Measurements from ENCODE around the gene HIC1. TPM values are rescaled to one million over a fixed set of nuclear protein-coding genes. Genes with fewer than 3 reads are reported as not detected.
A peak's percentile ranks its signal among the peaks of the same experiment; 100 is the strongest.

HIC1 gene
- total RNA-seq, 1 experiment from 2014 or later, result 0.79 TPM

DNA sequence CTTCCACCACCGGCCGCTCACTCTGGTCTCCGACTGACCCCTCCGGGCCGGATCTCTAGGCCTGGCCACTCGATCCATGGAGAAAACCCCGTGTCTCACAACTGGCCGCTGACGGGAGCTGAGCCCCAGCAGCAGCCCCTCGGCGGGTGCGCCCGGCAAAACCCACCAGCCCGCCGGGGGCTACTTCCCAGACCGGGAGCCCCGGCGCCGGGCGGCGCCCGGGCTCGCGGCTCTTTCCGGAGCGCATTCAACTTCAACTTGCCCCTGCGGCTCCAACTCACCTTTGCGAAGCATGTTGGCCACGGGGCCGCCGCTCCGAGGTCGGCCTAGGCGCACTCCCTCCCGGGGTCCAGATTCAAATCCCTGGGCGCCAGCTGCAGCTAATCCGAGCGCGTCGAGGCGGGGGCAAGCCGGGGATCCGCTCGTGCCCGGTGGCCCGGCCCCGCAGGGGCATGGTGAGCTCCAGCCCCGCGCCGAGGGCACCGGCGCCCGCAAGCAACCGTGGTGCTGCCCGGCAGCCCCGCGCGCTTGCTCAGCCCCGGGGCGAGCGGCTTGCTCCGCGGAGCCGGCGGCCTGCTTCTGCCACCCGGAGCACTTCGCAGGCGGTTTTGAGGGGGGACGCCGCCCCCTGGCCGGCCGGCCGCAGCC lies 30.2 kb upstream of the HIC1 start:
- no peak for DNase-seq (ENCODE audit: low read depth)

DNA sequence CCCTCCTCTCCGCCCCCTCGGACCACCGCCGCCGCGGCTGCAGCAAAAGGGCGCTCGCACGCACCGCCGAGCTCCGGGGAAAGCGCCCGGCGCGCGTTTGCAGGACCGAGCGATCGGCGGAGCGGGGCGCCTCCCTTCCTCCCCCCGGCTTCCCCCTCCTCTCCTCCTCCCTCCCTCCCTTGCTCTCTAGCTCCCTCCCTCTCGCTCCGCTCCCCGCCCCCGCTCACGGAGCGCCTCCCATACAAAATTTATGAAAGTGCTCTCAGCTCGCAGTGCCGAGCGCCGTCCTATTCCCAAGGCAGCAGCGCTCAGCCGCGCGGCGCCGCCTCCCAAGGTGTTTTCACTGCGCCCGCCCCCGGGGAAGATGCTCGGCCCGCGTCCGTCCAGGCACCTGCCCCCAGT lies 29.7 kb upstream of the HIC1 start, which contains the start of gene RTN4RL1:
RTN4RL1 (minus strand) TSS at position 115 of the 402 bp plus-strand sequence. CDS start 469 bp downstream, outside the sequence.
- DNase-seq (ENCODE audit: low read depth), result peak; percentile 75

DNA sequence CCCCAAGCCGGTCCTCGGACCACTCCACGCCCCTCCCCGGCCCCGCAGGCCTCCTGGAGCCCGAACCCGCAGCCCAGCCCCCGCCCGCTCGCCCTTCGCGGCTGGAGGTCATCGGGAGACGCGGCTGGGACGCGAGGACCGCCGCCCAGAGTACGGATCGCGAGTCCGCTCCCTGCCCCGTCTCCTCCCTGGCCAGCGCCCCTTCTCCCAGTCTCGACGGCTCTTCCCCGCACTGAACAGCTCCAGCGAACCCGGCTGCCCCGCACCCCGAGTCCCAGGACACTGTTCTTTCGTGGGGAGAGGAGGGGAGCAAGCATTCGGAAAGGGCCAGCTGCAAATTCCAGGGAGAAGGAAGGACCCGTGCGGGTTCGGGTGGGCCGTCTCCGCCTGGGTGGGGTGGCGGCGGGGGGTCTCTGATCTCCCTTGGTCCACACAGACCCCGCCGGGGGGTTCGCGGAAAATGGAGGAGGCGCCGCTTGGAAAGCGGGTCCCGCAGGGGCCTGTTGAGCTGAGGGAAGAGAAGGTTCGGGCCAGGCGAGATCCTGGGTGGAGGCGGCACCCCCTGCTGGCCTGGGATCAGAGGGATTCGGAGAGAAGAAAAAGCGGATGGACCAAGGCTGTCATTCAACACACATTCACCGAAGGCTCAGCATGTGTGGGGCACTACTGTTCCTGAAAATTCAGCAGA lies 29.1 kb upstream of the HIC1 start:
- peak; percentile 75 for DNase-seq (ENCODE audit: low read depth)

DNA sequence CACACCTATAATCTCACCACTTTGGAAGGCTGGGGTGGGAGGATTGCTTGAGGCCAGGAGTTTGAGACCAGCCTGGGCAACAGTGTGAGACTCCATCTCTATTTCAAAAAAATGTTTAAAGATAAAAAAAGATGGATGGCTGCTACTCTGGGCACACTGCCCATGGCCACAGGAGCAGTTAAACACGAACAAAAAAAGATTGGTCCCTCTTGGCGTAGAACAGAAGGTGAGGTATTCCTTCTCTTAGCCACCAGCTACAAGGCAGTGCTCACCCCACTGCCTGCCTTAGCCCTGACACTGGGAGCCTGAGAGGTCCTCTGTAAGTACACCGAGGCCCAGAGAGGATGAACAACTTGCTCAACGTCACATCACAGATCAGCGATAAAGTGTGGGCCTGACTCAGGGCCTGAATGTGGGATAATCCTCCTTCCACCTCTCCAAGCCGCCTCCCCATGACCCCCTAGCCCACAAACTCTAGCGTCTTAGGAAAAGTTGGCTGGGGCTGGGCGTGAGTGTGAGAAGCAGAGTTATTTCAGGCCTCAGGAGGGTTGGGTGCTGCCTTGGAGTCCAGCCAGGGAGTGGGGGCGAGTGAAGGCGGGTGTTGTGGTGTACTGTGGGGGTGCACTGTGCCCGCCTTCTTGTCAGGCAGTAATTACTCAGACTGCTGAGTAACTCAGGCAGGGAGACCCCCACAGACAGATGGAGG lies 27.2 kb upstream of the HIC1 start:
- DNase-seq (ENCODE audit: low read depth), result no peak

DNA sequence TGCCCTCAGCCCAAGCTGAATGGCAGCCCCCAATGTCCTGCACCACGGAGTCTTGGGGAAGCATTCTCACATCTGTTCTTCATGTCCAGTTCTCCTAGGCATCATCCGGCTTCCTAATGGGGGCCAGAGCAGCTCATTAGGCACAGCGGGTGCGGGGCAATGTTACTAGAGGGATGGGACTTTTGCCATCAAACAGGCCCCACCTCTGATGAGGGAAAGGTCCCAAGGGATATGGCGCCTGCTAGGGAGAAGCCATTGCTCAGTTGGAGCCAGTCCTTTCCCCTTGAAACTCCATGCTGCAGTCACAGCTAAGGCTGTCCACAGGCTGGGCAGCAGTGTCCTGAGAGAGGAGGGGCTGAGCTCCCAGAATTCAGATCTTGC lies 26.7 kb upstream of the HIC1 start:
- no peak for DNase-seq (ENCODE audit: low read depth)

DNA sequence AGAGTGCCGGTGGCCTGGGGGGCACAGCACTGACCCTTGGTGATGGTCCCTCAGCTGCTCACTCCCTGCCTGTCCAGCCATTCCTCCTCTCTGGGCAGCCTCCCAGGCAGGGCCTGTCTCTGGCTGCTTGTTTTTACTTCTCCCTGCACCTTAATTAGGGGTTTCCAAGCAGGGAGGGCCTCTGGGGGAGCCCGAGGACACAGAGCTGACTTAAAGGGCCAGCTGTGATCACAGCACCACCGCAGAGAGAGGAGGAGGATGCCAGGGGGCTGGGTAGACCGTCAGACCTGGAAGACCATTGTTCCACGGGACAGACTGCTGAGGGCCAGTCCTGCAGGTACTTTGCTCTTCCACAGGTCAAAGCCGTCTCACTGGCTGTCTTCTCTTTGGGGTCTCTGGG lies 26.2 kb upstream of the HIC1 start:
- no peak for DNase-seq (ENCODE audit: low read depth)

DNA sequence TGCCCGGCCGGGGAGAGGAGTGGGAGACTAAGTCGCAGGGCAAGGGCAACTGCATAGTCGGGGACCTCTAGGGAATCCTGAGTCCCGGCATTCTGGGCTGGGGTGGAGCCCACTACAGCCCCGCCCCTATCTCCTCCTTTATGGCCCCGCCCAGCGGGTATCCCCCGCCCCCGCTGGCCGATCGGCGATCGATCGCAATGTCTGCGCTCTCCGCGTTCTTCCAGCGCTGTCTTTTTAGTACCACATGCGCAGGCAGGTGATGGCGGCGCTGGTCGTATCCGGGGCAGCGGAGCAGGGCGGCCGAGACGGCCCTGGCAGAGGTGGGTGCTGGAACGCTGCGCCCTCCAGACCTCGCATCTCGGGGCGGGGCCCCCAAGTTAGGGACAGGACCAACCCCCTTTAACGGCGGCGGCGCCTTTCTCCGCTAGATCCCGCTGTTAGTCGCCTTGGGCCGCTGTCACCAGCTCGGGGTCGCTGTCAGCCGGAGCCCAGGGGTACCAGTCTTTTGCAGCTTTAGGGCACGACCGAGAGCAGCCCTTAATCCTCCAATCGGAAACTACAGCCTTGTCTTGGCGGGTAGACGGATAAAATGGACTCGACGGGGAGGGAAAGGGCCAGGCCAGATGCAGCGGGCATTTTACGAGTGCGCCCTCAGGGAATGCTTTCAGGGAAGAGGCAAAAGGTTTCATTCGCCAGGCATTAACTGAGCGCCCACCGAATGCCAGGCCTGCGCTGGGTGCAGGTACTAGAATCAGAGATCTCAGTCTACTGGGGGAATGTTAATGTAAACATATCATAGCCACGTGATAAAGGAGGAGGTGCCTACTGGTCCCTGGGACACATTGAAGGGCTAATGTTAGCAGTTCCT lies 24.8 kb upstream of the HIC1 start, which contains the start of gene DPH1:
DPH1 (plus strand) TSS at position 243 of the 868 bp plus-strand sequence; CDS start at position 260, 17 bp downstream.
- DNase-seq (ENCODE audit: low read depth), result peak; percentile 83

DNA sequence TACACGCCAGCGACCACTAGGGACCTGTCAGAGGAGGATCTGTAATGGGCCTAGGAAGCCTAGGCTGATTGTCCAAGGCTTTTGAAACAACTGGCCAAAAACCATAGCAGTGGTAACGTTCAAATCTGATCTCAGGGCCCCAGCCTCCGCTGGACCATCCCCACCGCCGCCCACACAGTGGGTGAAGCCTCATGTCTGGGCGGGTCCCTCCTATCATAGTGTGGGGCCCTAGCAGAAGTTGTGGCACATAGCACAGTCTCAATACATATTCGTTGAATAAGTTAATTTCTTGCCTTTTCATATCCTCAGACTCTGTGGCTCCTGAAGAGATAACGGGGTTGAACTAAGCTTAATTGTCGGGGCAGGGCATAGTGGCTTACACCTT lies 24.1 kb upstream of the HIC1 start:
- no peak for DNase-seq (ENCODE audit: low read depth)

DNA sequence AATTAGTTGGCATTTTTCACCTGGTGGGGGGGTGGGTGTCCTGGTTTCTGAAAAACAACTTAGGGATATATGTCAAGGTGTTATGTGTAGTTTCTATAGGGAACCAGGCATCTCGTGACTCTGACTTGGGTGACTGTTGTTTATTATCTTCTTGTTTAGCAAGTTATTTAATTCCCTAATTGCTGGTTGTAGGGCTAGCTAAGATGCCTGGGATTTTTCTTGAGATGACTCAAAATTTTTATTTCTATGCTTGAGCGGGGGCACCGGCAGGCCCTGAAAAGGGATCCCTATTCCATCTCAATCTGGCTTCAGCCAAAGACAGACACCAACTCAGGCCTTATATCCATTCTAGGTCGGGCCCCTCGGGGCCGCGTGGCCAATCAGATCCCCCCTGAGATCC lies 21.8 kb upstream of the HIC1 start:
- no peak for DNase-seq (ENCODE audit: low read depth)

DNA sequence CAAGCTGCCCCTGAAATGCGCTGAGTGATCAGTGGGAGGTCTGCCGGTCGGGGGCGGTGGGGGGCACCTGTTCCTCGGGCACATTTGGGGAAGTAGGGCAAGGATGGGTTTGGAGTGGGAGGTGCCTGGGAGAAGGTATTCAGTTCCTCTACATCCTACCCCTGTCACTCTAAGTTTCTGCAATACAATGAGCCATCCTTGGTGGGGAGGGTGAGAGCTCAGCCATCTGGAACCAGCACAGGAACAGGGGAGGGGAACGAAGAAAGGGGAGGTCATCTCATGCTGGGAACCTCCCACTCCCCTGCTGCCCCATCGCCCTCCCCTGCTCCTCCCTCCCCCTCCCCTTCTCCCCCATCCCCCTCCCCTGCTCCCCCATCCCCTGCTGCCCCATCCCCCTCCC lies 20.7 kb upstream of the HIC1 start:
- DNase-seq (ENCODE audit: low read depth), result no peak

DNA sequence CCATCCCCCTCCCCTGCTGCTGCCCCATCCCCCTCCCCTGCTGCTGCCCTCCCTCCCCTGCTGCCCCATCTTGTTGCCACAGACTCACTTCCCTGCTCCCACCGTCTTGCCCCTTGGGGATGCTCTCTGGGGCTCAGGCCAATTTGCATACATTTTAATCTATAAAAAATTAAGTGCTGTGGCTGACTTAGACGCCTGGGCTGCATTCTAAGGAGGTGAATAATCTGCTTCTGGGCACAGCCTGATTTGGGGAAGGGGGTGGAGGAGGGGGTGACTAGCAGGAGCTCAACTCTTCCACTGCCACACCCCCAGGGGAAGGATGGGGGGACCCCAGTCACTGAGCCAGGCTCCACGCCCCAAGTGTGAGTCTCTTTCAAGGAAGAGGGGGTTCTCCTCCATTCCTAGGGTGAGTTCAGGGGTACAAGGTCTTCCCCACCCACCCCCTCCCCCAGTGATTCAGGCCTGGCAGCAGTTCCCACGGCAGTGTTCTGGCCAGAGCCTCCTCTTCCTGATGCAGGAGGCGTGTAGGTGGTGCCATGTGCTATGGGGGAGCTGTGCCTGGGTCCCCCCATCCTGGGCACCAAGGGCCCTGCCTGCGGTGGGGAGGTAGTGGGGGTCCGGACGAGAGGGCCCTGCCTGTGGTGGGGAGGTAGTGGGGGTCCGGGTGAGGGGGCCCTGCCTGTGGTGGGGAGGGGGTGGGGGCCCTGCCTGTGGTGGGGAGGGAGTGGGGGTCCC lies 19.9 kb upstream of the HIC1 start:
- peak; percentile 50 for DNase-seq (ENCODE audit: low read depth)

DNA sequence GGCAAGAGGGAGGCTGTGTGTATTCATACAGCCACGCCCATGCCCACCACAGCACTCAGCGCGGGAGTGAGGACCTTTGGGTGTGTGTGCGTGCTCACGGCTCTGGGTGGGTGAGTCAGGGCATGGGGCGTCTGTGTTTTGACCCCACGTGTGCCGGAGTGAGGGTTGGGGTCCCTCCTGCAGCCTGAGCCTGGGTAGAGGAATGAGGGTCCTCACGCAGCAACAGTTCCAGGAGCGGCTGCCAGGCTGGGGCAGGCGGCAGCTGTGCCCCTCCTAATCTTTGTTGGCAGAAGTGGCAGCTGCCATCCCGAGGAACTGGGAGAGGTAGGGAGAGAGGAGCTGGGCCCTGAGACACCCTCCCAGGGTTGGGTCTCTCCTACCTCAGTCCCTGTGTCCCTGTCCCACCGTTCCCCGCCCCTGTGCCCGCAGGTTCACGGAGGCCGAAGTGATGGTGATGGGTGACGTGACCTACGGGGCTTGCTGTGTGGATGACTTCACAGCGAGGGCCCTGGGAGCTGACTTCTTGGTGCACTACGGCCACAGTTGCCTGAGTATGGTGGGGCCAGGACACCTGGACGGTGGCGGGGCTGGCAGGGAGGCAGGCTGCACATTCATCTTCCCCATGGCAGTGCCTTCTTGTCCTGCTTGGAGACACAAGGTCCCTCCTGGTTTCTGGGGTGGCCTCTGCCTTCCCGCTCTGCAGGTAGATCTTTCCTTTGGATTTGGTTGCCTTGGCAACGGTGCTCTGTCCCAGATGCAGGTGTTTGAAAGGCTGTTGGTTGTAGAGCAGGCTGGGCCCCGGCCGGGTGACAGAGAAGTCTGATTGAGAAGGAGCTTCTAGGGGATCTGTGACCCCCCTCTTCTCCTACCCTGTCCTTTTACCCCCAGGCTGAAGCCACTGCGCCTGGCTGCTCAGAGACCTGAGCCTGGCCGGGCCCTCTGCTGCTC lies 19.1 kb upstream of the HIC1 start:
- DNase-seq (ENCODE audit: low read depth), result no peak

DNA sequence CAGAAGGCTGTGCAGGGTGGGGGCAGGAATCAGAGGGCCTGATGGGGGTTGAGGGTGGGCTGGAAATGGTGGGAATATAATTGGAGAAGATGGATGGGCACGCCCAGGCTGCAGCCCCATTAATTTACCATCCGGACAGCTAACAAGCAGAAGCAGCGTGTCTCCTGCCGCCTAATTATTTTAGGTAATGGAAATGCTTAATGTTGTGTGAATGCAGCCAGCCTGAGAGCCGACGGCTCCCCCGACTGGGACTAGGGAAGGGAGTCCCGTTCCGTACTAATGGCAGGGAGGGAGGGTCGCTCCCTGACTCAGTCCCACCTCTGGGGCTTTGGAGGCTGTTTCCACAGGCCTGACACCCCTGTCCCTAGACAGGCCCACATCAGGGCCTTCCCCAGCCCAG lies 17.7 kb upstream of the HIC1 start:
- DNase-seq (ENCODE audit: low read depth), result no peak

DNA sequence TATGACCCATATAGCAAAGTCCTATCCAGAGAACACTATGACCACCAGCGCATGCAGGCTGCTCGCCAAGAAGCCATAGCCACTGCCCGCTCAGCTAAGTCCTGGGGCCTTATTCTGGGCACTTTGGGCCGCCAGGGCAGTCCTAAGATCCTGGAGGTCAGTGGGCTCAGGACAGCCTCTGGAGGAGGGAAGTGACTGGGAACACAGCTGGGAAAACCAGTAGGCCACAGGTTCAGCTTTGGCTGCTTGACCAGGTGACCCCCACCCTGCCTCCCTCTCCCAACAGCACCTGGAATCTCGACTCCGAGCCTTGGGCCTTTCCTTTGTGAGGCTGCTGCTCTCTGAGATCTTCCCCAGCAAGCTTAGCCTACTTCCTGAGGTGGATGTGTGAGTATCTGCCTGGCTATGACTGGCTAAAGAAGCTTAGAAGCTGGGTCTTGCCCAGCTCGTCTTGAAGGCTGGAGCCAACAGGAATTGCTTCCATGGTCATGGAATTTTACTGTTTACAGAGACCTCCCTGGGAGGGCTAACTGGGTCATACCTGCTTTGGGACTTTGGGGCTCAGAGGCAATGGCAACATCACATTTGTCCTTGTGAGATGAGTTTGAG lies 14.6 kb upstream of the HIC1 start:
- DNase-seq (ENCODE audit: low read depth), result no peak

DNA sequence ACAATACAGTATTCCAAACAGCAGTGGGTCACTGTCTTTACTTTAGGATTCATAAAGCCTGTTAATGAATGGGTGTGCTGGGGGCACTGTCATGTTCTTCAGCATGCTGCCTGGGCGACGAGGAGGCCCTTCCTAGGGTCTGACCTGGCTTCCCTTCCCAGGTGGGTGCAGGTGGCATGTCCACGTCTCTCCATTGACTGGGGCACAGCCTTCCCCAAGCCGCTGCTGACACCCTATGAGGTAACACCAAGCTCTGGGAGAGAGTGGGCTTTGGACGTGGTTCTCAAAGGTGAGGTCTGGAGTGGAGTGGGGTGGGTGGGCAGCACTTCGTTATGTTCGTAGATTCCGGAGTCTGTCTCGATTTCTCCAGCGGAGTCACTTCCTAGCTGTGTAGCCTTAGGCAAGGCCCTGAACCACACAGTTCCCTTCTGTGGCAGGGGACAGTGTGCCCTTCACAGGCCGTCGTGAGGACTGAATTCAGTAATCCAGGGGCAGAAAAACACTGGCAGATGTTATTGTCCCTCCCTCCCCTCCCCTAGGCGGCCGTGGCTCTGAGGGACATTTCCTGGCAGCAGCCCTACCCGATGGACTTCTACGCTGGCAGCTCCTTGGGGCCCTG lies 13.9 kb upstream of the HIC1 start:
- no peak for DNase-seq (ENCODE audit: low read depth)

DNA sequence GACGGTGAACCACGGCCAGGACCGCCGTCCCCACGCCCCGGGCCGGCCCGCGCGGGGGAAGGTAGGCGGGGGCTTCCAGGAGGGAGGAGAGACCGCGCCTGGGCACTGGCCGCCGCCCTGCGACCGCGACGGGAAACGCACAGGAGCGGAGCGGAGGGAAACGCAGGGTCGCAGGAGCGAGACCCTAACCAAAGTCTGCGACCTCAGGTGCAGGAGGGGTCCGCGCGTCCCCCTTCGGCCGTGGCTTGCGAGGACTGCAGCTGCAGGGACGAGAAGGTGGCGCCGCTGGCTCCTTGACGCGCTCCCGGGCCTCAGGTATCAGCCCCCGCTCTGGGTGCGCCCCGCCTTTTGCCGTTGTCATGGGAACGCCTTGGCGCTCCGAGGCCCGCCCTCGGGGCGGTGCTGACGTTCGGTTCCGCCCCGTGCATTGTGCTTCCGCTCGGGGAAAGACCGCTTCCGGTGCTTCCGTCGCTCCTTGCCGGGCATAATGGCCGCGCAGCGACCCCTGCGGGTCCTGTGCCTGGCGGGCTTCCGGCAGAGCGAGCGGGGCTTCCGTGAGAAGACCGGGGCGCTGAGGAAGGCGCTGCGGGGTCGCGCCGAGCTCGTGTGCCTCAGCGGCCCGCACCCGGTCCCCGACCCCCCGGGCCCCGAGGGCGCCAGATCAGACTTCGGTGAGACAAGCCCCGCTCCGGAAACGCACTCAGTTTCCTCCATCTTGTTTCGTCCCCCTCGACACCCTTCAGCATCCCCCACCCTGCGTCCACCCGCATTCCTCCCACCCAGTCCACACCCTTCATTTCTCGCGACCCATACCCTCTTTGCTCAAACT lies 13.1 kb upstream of the HIC1 start, which contains the start of gene OVCA2:
OVCA2 (plus strand) TSS at position 462 of the 829 bp plus-strand sequence; CDS start at position 488, 26 bp downstream.
- peak; percentile 90 for DNase-seq (ENCODE audit: low read depth)

DNA sequence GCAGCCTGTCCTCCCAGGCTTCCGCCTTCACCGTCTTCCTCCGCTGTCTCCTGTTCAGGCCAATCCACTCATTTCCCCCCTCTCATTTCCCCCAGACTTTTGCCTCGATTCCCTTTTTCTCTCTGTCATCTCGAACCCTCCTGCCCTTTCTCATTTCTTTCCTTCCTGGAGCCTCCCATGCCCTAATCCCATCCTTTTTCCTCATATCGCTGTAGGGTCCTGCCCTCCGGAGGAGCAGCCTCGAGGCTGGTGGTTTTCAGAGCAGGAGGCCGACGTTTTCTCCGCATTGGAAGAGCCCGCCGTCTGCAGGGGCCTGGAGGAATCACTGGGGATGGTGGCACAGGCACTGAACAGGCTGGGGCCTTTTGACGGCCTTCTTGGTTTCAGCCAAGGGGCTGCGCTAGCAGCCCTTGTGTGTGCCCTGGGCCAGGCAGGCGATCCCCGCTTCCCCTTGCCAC lies 12.5 kb upstream of the HIC1 start:
- no peak for DNase-seq (ENCODE audit: low read depth)

DNA sequence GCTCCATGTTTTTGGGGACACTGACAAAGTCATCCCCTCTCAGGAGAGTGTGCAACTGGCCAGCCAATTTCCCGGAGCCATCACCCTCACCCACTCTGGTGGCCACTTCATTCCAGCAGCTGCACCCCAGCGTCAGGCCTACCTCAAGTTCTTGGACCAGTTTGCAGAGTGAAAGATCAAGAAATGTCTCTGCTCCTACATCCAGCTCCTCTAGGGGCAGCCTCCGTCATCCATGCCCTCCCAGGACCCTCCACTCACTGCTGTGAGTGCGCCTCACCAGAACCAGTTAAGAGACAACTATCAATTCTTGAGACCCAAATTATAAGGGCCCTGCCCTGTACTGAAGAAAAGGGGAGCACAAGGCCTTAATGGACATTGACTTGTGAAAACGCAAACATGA lies 12.0 kb upstream of the HIC1 start:
- no peak for DNase-seq (ENCODE audit: low read depth)
